ENCODE measurements around the gene SCMH1.

- TF ChIP-seq, protein P1, sequence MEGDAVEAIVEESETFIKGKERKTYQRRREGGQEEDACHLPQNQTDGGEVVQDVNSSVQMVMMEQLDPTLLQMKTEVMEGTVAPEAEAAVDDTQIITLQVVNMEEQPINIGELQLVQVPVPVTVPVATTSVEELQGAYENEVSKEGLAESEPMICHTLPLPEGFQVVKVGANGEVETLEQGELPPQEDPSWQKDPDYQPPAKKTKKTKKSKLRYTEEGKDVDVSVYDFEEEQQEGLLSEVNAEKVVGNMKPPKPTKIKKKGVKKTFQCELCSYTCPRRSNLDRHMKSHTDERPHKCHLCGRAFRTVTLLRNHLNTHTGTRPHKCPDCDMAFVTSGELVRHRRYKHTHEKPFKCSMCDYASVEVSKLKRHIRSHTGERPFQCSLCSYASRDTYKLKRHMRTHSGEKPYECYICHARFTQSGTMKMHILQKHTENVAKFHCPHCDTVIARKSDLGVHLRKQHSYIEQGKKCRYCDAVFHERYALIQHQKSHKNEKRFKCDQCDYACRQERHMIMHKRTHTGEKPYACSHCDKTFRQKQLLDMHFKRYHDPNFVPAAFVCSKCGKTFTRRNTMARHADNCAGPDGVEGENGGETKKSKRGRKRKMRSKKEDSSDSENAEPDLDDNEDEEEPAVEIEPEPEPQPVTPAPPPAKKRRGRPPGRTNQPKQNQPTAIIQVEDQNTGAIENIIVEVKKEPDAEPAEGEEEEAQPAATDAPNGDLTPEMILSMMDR (IDR thresholded peaks at IDR 0.05), result no peak
- TF ChIP-seq SIN3A (IDR thresholded peaks at IDR 0.05; ENCODE audit: borderline replicate concordance, insufficient read depth, low read depth, low read length) (no peak), TCF7L2 (IDR thresholded peaks at IDR 0.05; ENCODE audit: low read depth, low read length) (no peak), POLR2AphosphoS5 (IDR thresholded peaks at IDR 0.05; ENCODE audit: low read depth, low read length) (no peak)
Measured at GRCh38 chr1:40981691-40982448, 260.2 kb downstream of the SCMH1 start.

Measured in Panc1 (cell line).